Gastroesophageal sphincter (tissue), 3 donors: ENCODE results near the gene IRF8.

Source experiments
- POLR2A ChIP-seq, 2 donors: fragments of 450-650 bp; IDR thresholded peaks; one replicate each; pipeline ENCODE4 v1.6.1; 2017; ENCODE audit warnings: antibody characterized with exemption in 2 of 2, mild to moderate bottlenecking in 2 of 2, moderate library complexity in 1 of 2
- POLR2AphosphoS5 ChIP-seq: sonication (generic); formaldehyde crosslinking; IDR thresholded peaks from one replicate; pipeline ENCODE4 v1.6.1; 2017; ENCODE audit warnings: antibody characterized with exemption
- TF ChIP-seq, protein P1 (sequence below), 4 experiments: fragments of 200-600 bp in 2 of 4; fragments of 450-650 bp in 2 of 4; sonication (generic) in 1 of 4; IDR thresholded peaks; one replicate each; pipeline ENCODE4 v1.5.1; 2017 to 2019; ENCODE audit warnings: antibody characterized with exemption in 4 of 4, mild to moderate bottlenecking in 2 of 4, moderate library complexity in 2 of 4

DNA sequence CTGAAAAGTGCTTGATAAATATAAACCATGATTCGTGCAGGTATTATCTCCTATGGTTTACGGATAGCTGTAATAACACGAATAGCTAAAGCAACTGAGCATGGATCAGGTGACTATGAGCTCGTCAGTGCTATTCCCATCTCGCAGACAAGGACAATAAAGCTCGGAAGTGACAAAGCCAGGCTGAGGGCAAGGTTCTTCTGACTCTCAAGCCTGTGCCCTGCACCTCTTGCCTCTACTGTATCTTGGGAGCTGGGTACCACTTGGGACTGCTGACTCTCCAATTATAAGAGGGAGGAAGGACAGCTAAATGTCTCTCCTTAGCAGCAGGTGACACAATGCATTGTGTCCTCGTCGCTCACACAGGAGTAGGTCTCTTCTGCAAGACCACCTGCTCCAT, 49.6 kb upstream of the IRF8 start:
- TF ChIP-seq POLR2A (IDR thresholded peaks at IDR 0.05) = no peak
- TF ChIP-seq, protein P1, sequence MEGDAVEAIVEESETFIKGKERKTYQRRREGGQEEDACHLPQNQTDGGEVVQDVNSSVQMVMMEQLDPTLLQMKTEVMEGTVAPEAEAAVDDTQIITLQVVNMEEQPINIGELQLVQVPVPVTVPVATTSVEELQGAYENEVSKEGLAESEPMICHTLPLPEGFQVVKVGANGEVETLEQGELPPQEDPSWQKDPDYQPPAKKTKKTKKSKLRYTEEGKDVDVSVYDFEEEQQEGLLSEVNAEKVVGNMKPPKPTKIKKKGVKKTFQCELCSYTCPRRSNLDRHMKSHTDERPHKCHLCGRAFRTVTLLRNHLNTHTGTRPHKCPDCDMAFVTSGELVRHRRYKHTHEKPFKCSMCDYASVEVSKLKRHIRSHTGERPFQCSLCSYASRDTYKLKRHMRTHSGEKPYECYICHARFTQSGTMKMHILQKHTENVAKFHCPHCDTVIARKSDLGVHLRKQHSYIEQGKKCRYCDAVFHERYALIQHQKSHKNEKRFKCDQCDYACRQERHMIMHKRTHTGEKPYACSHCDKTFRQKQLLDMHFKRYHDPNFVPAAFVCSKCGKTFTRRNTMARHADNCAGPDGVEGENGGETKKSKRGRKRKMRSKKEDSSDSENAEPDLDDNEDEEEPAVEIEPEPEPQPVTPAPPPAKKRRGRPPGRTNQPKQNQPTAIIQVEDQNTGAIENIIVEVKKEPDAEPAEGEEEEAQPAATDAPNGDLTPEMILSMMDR (IDR thresholded peaks at IDR 0.05) = no peak
- no peak for TF ChIP-seq POLR2AphosphoS5
